Stimulated activated CD4-positive, alpha-beta T cell treated with anti-CD3 and anti-CD28 coated beads, Interleukin-4, amount 100 ng/mL, for 24 hours (primary cell): ENCODE results near the gene MFAP2.
"Not testable (repeated sequence)": the region's sequence is repeated elsewhere in the genome, so short reads cannot be mapped to it uniquely, and the experiment has no call there.

Experiments used
- DNase-seq: peaks from one replicate; pipeline ENCODE4 v3.0.0-alpha.2; 2020

The MFAP2 gene

GRCh38 chr1:16978567-16979474, 1.6 kb downstream of the MFAP2 start:
- DNase-seq, result no peak

- no peak for DNase-seq
These were observed 2.3 kb downstream of the MFAP2 start for GRCh38 chr1:16978139-16978538.

DNA sequence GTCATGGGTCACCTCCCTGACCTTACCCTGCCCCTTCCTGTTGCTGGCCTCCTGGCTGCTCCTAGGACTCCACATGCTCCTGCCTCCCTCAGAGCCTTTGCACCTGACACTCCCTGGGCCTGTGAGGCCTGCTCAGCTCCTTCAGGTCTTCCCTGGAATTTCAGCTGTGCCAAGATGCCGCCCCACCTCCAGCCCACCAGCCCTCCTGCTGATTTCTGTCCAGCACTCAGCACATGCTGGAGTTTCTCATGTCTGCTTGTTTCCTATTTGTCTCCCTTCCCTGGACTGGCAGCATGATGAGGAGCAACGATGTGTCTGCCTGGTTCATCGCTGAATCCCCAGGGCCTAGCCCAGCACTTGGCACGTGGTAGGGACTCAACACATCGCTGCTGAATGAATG, 3.0 kb downstream of the MFAP2 start:
- DNase-seq, result no peak

GRCh38 chr1:16976966-16977365, 3.5 kb downstream of the MFAP2 start:
- no peak for DNase-seq

- no peak for DNase-seq
These were observed 4.6 kb downstream of the MFAP2 start for GRCh38 chr1:16975838-16976237.

DNA sequence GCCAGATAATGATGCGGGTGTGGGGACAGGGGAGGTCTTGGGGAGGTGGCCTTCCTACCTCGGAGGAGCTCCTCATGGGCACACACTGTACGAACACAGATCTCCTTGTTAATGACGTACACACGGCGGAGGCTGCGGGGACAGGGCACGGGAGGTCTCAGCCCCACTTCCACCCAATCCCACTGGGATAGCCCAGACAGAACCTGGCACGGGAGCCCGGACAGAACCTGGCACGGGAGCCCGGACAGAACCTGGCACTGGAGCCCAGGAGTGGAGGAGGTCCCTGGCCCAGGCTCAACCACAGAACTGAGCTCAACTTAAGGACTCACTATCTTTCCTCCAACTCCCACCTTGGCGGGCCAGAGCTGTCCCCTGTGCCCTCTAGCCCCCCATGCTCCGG, 5.2 kb downstream of the MFAP2 start:
- DNase-seq, result no peak

DNA sequence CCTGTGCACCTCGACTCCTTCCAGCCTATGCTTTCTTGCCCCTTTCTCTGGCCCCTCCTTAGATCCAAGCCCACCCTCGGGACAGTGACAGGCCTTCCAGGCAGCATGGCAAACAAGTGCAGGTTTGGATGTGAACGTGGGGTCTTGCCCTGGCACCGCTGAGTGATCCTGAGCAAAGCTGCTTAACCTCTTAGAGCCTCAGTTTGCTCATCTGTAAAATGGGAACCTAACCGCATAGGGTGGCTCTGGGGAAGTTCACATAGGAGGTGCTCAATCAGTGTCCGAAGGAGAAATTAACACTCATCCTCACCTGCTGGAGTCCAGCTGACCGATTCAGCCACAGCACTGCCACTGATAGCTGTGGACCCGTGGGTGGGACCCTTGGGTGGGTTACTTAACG, 7.2 kb downstream of the MFAP2 start:
- no peak for DNase-seq

DNA sequence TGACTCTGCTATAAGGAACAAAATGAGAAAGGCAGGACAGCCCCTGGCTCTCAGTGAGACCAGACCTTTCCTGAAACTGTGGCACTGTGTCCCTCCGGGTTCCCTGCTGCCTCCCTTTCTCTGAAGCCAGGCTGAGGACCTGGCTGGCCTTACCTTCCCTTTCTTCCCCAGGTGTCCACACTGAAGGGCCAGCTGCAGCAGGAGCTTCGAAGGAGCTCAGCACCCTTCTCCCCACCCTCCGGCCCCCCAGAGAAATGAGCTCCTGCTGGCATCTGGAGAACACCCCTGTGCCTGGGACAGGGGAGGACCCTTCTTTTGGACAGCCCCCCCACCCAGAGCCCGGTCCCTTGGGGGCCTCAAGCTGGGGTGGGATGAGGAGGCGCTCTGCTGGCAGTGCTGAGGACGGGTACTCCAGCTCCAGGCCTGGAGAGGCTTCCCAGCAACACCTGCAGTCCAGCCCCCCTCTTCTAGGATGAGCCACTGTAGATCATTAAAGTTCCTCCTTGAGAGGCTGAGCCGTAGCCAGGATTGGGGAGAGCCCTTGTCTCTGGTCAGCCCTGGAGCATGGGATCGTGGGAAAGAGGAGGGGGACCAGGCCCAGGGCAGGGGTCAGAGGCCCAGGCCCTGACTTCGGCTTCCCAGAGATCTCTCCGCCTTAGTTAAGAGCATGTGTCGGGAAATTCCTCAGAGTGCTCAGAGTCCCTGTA, 8.1 kb downstream of the MFAP2 start:
- DNase-seq, result no peak

DNA sequence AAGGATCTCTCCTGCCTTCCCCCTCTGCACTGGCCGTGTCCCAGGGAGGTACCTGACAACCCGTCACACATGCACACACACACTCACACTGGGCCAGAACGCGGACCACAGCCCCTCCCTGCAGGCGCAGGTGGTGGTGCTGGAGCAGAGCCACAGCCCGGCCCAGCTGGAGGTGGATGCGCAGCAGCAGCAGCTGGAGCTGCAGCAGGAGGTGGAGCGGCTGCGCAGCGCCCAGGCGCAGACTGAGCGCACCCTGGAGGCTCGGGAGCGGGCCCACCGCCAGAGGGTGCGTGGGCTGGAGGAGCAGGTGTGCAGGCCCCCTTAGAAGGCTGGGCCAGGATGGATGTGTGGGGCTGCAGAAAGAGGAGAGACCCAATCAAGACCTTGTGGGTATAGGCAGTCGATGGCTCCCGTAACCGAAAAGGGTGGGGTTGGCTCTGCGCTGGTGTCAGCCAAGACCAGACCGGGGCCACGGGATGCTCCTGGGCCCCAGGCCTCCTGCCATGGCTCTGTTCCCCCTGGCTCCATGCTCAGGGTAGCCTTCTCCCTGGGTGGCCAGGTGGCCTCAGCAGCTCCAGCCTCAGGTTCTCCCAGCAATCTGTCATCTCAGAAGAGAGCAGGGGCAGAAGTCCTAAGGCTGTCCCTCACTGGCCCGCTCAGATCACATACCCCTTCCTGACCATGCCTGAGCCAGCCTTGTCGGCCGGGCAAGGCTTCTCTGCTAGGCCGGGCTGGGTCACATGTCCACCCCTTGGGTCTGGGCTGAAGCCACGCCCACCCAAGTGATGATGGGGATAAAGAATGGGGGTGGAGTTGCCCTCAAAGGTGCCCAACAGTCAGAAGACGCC, 8.9 kb downstream of the MFAP2 start:
- DNase-seq, result no peak

DNA sequence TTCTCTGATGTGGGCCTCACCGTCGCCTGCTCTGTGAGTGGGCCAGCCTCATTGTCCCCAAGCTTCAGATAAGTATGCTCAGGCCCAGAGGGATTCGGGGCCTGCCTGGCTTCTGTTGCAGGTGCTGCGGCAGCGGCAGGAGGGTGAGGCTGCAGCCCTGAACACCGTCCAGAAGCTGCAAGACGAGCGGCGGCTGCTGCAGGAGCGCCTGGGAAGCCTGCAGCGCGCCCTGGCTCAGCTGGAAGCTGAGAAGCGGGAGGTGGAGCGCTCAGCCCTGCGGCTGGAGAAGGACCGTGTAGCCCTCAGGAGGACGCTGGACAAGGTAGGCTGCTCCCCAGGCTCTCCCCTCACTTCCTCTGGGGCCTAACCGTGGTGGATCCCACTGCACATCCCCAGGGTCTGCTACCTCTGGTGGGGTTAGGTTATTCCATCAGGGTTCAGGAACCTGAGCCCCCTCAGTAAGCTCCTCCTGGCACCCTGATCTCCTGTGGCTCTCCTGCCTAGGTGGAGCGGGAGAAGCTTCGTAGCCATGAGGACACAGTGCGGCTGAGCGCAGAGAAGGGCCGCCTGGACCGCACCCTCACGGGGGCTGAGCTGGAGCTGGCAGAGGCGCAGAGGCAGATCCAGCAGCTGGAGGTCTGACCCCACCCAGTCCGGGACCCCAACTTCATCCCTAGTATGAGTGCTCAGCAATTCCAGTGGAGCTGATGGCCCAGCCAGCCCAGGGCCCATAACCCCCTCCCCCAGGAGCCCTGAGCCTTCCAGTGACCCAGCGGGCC, 10.1 kb downstream of the MFAP2 start:
- no peak for DNase-seq

DNA sequence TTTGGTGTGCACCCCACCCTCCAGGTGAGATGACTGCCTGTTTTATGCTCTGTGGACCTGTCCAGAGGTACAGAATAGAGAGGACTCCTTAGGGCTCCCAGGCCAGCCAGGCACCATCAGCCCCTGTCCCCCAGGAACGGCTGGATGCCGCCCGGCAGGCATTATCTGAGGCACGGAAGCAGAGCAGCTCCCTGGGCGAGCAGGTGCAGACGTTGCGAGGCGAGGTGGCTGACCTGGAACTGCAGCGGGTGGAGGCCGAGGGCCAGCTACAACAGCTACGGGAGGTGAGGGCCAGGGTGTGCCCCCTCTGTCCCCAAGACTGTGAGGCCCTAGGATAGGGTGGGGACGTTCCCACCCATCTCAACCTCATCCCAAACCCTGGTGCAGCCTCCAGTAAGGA, 10.8 kb downstream of the MFAP2 start:
- no peak for DNase-seq

- DNase-seq, result no peak
These were observed 11.3 kb downstream of the MFAP2 start for GRCh38 chr1:16969057-16969611.

- DNase-seq, result no peak
These were observed 12.0 kb downstream of the MFAP2 start for GRCh38 chr1:16968372-16968771.

DNA sequence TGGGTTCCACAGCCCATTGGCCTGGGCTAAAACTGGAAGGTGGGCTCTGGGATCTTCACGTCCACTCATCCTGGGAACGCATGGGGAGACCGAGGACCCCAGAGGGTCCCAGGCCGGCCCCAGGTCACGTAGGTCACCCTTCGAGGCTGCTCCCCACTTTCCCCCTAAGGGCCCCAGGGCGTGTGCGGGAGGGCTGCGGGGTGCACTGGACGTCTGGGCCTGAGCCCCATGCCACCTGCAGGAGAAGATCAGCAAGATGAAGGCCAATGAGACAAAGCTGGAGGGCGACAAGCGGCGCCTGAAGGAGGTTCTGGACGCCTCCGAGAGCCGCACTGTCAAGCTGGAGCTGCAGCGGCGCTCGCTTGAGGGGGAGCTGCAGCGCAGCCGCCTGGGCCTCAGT, 12.5 kb downstream of the MFAP2 start:
- no peak for DNase-seq

DNA sequence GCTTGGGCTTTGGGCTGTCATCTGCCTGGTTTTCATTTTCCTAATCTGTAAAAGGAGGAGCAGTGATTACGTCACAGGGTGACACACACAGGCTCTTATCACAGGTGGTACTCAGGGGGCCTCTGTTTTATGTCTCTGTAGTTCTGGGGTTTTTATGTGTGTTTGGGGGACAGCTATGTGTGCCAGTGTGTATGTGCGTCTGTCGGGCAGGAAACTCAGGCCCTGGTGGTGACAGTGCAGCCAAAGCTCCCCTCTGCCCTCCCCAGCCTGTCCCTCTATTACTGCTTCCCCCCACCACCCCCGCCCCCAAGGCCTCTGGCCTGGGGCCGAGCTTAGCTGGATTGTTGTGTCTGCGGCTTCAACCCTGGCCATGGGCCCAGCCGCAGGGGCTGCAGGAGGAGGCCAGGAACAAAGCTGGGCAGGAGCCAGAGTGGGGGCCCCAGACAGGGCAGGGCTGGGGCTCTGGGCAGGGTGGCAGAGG, 13.3 kb downstream of the MFAP2 start:
- no peak for DNase-seq

GRCh38 chr1:16966282-16966681, 14.1 kb downstream of the MFAP2 start:
- DNase-seq, result no peak

GRCh38 chr1:16965486-16966067, 14.8 kb downstream of the MFAP2 start:
- DNase-seq, result no peak

DNA sequence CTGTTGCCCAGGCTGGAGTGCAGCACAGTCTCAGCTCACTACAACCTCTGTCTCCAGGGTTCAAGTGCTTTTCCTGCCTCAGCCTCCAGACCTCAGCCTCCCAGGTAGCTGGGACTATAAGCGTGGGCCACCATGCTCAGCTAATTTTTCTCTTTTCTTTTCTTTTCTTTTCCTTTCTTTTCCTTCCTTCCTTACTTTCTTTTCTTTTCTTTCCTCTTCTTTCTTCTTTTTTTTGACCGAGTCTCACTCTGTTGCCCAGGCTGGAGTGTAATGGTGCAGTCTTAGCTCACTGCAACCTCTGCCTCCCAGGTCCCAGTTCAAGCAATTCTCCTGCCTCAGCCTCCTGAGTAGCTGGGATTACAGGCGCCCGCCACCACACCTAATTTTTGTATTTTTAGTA, 16.3 kb downstream of the MFAP2 start:
- not testable (repeated sequence) for DNase-seq

GRCh38 chr1:16961297-16962133, 18.9 kb downstream of the MFAP2 start:
- DNase-seq, result no peak

DNA sequence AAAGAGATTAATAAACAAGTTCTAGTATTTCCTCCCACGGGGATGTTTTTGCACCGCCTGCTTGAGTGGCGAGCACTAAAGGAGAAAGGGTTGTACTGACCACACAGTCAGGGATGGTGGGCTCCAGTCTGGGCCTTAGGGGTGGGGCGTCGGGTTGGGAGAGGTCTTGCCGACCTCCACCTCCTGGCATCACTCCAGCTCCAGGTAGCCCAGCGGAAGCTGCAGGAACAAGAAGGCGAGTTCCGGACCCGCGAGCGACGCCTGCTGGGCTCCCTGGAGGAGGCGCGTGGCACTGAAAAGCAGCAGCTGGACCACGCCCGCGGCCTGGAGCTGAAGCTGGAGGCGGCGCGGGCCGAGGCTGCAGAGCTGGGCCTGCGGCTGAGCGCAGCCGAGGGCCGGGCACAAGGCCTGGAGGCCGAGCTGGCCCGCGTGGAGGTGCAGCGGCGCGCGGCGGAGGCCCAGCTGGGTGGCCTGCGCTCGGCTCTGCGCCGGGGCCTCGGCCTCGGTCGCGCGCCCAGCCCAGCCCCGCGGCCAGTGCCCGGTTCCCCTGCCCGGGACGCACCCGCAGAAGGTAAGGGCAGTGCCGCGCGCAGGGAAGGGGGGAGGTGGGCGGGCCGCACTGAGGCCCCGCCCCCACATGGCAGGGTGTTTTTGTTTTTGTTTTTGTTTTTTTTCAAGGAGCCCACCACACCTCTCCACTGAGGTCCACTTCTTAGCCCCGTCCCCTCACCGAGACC, 19.7 kb downstream of the MFAP2 start:
- peak; percentile 84 for DNase-seq
